HG03520 (cell line): Measurements from ENCODE around the gene TSHZ3.

Experiments
- ATAC-seq: cut with Tn5 transposase; IDR thresholded peaks from one replicate; pipeline ENCODE4 v1.9.1; 2021; ENCODE audit warnings: mild to moderate bottlenecking, moderate library complexity; ENCODE audit not compliant: unreplicated experiment

TSHZ3 gene

GRCh38 chr19:31349160-31349881, at the start of gene TSHZ3:
Gene TSHZ3, minus strand, starts transcription at chr19:31349436. Its CDS starts 217 bp downstream, at chr19:31349219.
- no peak for ATAC-seq

GRCh38 chr19:31397308-31397707, 48.1 kb upstream of the TSHZ3 start:
- no peak for ATAC-seq

GRCh38 chr19:31392464-31392863, 43.2 kb upstream of the TSHZ3 start:
- no peak for ATAC-seq

- ATAC-seq, result no peak
These were observed 42.3 kb upstream of the TSHZ3 start for GRCh38 chr19:31391518-31391917.

GRCh38 chr19:31390711-31391110, 41.5 kb upstream of the TSHZ3 start:
- ATAC-seq, result no peak

- no peak for ATAC-seq
These were observed 40.6 kb upstream of the TSHZ3 start for GRCh38 chr19:31389874-31390273.

- no peak for ATAC-seq
These were observed 38.6 kb upstream of the TSHZ3 start for GRCh38 chr19:31387717-31388301.

- ATAC-seq, result no peak
These were observed 37.6 kb upstream of the TSHZ3 start for GRCh38 chr19:31386806-31387205.

- no peak for ATAC-seq
These were observed 36.5 kb upstream of the TSHZ3 start for GRCh38 chr19:31385744-31386143.

- no peak for ATAC-seq
These were observed 34.3 kb upstream of the TSHZ3 start for GRCh38 chr19:31383553-31383952.

GRCh38 chr19:31380854-31381253, 31.6 kb upstream of the TSHZ3 start:
- no peak for ATAC-seq

- ATAC-seq, result no peak
These were observed 29.2 kb upstream of the TSHZ3 start for GRCh38 chr19:31378404-31378803.

GRCh38 chr19:31377736-31378135, 28.5 kb upstream of the TSHZ3 start:
- no peak for ATAC-seq

GRCh38 chr19:31372246-31372781, 23.1 kb upstream of the TSHZ3 start:
- no peak for ATAC-seq

- no peak for ATAC-seq
These were observed 21.0 kb upstream of the TSHZ3 start for GRCh38 chr19:31370216-31370615.

- no peak for ATAC-seq
These were observed 15.7 kb upstream of the TSHZ3 start for GRCh38 chr19:31364963-31365362.

- no peak for ATAC-seq
These were observed 12.5 kb upstream of the TSHZ3 start for GRCh38 chr19:31361728-31362127.

- ATAC-seq, result no peak
These were observed 8.1 kb upstream of the TSHZ3 start for GRCh38 chr19:31357315-31357673.

GRCh38 chr19:31356587-31357314, 7.5 kb upstream of the TSHZ3 start:
- ATAC-seq, result no peak

- ATAC-seq, result no peak
These were observed 6.5 kb upstream of the TSHZ3 start for GRCh38 chr19:31355665-31356289.
